Stimulated activated CD4-positive, alpha-beta T cell treated with anti-CD3 and anti-CD28 coated beads, TNF-alpha, amount 100 ng/mL, for 48 hours (primary cell): ENCODE results near the gene UNC50.
A peak's percentile ranks its signal among the peaks of the same experiment; 100 is the strongest.

Experiments used
- DNase-seq, 3 donors: peaks; one replicate each; pipeline ENCODE4 v3.0.0-alpha.2; 2020; ENCODE audit warnings: low read depth in 3 of 3

Gene UNC50

GRCh38 chr2:98608116-98608961, at the start of gene UNC50, which contains the start of gene COA5:
UNC50 (plus strand) TSS chr2:98608589; CDS start chr2:98609760, 1,171 bp downstream.
COA5 (minus strand) TSS chr2:98608512; CDS start chr2:98608405, 107 bp downstream.
- DNase-seq = peak; percentile 88 to 90 (median 88)

GRCh38 chr2:98558852-98559530, 49.4 kb upstream of the UNC50 start:
- DNase-seq = no peak

- DNase-seq = no peak
These were observed 48.8 kb upstream of the UNC50 start for GRCh38 chr2:98559581-98559980.

- no peak for DNase-seq
These were observed 48.1 kb upstream of the UNC50 start for GRCh38 chr2:98560256-98560771.

GRCh38 chr2:98561018-98561417, 47.4 kb upstream of the UNC50 start:
- no peak for DNase-seq

- DNase-seq = no peak
These were observed 46.3 kb upstream of the UNC50 start for GRCh38 chr2:98561902-98562695.

- DNase-seq = no peak
These were observed 45.0 kb upstream of the UNC50 start for GRCh38 chr2:98563394-98563793.

- DNase-seq = no peak
These were observed 43.8 kb upstream of the UNC50 start for GRCh38 chr2:98564541-98565132.

GRCh38 chr2:98565286-98565860, 43.0 kb upstream of the UNC50 start:
- DNase-seq = no peak

GRCh38 chr2:98565941-98566340, 42.4 kb upstream of the UNC50 start:
- DNase-seq = no peak

GRCh38 chr2:98568161-98568956, 40.0 kb upstream of the UNC50 start:
- no peak for DNase-seq

GRCh38 chr2:98569197-98569793, 39.1 kb upstream of the UNC50 start:
- DNase-seq = peak; percentile 41 to 64 (median 58)

GRCh38 chr2:98569915-98570314, 38.5 kb upstream of the UNC50 start:
- DNase-seq = no peak

- DNase-seq = no peak
These were observed 38.0 kb upstream of the UNC50 start for GRCh38 chr2:98570356-98570755.

GRCh38 chr2:98571121-98571701, 37.2 kb upstream of the UNC50 start:
- DNase-seq = no peak

- no peak for DNase-seq
These were observed 36.6 kb upstream of the UNC50 start for GRCh38 chr2:98571796-98572195.

GRCh38 chr2:98572211-98572610, 36.2 kb upstream of the UNC50 start:
- no peak for DNase-seq

GRCh38 chr2:98572676-98573075, 35.7 kb upstream of the UNC50 start:
- DNase-seq = no peak

GRCh38 chr2:98573426-98573825, 35.0 kb upstream of the UNC50 start:
- no peak for DNase-seq
